Measurements from ENCODE around the gene LIPA.

The LIPA gene

GRCh38 chr10:89238956-89239644 lies 12.5 kb downstream of the LIPA start:
- no peak for DNase-seq

GRCh38 chr10:89237849-89238248 lies 13.7 kb downstream of the LIPA start:
- no peak for DNase-seq

- DNase-seq, result no peak
Observed at GRCh38 chr10:89236226-89236797, 15.3 kb downstream of the LIPA start.

GRCh38 chr10:89235073-89235798 lies 16.3 kb downstream of the LIPA start:
- DNase-seq, result no peak

GRCh38 chr10:89233033-89233432 lies 18.5 kb downstream of the LIPA start:
- DNase-seq, result no peak

GRCh38 chr10:89228962-89229361 lies 22.6 kb downstream of the LIPA start:
- no peak for DNase-seq

- DNase-seq, result no peak
Observed at GRCh38 chr10:89228146-89228545, 23.4 kb downstream of the LIPA start.

GRCh38 chr10:89226891-89227290 lies 24.7 kb downstream of the LIPA start:
- DNase-seq, result no peak

- DNase-seq, result no peak
Observed at GRCh38 chr10:89224739-89225443, 26.7 kb downstream of the LIPA start.

GRCh38 chr10:89221919-89222318 lies 29.7 kb downstream of the LIPA start:
- no peak for DNase-seq

- no peak for DNase-seq
Observed at GRCh38 chr10:89219513-89220218, 31.9 kb downstream of the LIPA start.

- no peak for DNase-seq
Observed at GRCh38 chr10:89217057-89217990, 34.3 kb downstream of the LIPA start.

GRCh38 chr10:89216056-89216455 lies 35.5 kb downstream of the LIPA start:
- no peak for DNase-seq

- no peak for DNase-seq
Observed at GRCh38 chr10:89215511-89215910, 36.1 kb downstream of the LIPA start.

GRCh38 chr10:89214566-89215165 lies 36.9 kb downstream of the LIPA start:
- no peak for DNase-seq

GRCh38 chr10:89213191-89213808 lies 38.3 kb downstream of the LIPA start:
- no peak for DNase-seq

- no peak for DNase-seq
Observed at GRCh38 chr10:89210794-89211425, 40.7 kb downstream of the LIPA start.

- no peak for DNase-seq
Observed at GRCh38 chr10:89209718-89210117, 41.9 kb downstream of the LIPA start.

- no peak for DNase-seq
Observed at GRCh38 chr10:89207801-89208551, 43.6 kb downstream of the LIPA start.

Data from NCI-H2081 treated with DMSO at 0.1 percent for 48 hours (cell line).